Measurements from ENCODE around the gene PRKAR1A.

PRKAR1A gene

DNA sequence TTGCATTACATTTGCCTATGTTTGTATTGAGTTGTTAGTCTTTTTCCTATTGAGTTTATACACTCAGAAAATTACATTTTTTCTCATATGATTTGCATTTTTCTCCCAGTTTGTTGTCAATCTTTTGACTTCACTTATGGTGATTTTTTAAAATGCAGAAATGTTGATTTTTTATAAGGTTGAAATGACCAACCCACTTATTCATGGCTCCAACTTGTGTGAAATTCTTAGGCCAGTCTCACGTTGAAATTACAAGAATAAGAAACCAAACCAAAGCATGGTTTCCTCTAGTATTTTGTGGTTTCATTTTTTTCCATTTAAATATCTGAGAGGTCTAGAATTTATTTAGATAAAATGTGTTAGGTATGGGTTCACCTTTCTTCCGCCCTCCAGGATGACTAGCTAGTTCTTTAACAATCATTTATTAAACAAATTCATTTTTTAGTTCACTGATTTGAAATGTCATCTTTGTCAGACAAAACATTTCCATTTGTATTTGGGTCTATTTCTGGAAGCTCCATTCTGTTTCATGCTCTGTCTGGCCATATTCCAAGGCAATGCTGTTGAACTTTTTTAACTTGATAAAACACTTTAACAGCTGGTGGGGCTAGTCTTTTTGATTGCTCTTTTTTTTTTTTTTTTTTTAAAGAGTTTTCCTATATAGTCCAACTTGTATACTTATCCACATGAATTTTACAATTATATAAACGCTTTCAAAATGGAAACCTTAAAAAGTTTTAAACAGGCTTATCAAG lies 48.9 kb downstream of the PRKAR1A start:
- no peaks in the 10 kb centered on the region; the same call in 1 of the 2 replicates for H3K36me3 ChIP-seq (ENCODE audit: insufficient read depth, low read depth, low read length)
- no peak overlapping the region for H3K9ac ChIP-seq (ENCODE audit: low read depth, low read length)
- H3K9me3 ChIP-seq (ENCODE audit: insufficient read depth, low read depth, low read length), result no peaks in the 10 kb centered on the region
- H3K4me3 ChIP-seq (ENCODE audit: low read length), result no peak overlapping the region
- no peak overlapping the region for H3K27ac ChIP-seq (ENCODE audit: low read length)
- H3K4me1 ChIP-seq (ENCODE audit: insufficient read depth, low read length), result no peaks in the 10 kb centered on the region
- H3K27me3 ChIP-seq (ENCODE audit: insufficient read depth, low read length), result no peaks in the 10 kb centered on the region

DNA sequence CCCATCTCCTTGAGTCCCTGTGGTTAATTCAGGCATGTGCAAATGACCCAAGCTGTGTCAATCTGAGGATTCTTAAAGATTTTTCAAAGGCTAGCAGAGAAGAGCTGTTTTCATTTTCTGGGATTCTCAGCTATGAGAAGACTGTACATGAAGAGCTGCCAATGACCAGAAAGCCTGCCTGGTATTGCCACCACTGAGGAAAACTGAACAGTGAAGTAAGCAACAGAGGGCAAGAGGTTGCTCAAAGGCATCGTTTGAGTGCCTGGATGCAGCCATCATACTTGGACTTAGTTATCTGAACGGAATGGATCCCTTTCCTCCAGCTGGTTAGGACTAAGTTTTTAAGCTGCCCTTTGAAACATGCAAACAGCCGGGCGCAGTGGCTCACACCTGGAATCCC lies 50.5 kb downstream of the PRKAR1A start:
- Histone ChIP-seq H3K27ac (ENCODE audit: low read length) (no peak overlapping the region), H3K9me3 (ENCODE audit: insufficient read depth, low read depth, low read length) (no peaks in the 10 kb centered on the region), H3K27me3 (ENCODE audit: insufficient read depth, low read length) (no peaks in the 10 kb centered on the region), H3K9ac (ENCODE audit: low read depth, low read length) (no peak overlapping the region), H3K4me3 (ENCODE audit: low read length) (no peak overlapping the region), H3K4me1 (ENCODE audit: insufficient read depth, low read length) (no peaks in the 10 kb centered on the region), H3K36me3 (ENCODE audit: insufficient read depth, low read depth, low read length) (no peaks in the 10 kb centered on the region; the same call in 1 of the 2 replicates)

DNA sequence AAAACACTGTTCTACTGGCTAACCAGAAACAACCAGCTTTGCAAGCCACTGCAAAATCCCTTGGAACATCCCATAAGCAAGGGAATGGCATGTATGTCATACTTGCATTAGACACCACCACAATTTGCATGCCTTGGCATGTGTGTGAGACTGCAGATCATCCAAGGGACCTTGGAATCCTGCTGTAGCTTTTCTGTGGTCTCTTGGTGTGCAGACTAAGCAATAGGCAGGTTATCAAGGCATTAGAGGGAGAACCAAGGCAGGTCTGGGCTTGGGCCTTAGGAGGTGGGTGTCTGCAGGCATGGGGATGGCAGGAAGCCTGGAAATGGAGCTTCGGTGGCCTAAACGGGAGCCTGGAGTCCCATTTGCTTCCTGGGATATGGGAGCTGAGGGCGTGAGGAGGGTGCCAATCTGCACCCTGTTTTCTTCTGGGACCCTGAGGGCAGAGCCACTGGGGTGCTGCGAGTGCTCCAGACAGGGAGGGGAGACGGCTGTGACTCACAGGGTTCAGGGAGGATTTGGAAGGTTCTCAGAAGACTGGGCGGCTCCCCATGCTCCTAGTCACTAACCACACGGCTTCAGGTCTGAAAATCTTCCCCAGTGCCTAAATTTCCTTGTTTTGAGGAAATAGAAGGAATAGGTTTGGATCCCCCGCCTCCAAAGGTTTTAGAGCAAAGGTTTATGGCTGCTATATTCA lies 52.3 kb downstream of the PRKAR1A start:
- H3K27ac ChIP-seq (ENCODE audit: low read length), result no peak overlapping the region
- no peak overlapping the region for H3K9ac ChIP-seq (ENCODE audit: low read depth, low read length)
- no peaks in the 10 kb centered on the region for H3K27me3 ChIP-seq (ENCODE audit: insufficient read depth, low read length)
- H3K36me3 ChIP-seq (ENCODE audit: insufficient read depth, low read depth, low read length), result no peaks in the 10 kb centered on the region; the same call in 1 of the 2 replicates
- no peaks in the 10 kb centered on the region for H3K4me1 ChIP-seq (ENCODE audit: insufficient read depth, low read length)
- H3K9me3 ChIP-seq (ENCODE audit: insufficient read depth, low read depth, low read length), result no peaks in the 10 kb centered on the region
- H3K4me3 ChIP-seq (ENCODE audit: low read length), result no peak overlapping the region

DNA sequence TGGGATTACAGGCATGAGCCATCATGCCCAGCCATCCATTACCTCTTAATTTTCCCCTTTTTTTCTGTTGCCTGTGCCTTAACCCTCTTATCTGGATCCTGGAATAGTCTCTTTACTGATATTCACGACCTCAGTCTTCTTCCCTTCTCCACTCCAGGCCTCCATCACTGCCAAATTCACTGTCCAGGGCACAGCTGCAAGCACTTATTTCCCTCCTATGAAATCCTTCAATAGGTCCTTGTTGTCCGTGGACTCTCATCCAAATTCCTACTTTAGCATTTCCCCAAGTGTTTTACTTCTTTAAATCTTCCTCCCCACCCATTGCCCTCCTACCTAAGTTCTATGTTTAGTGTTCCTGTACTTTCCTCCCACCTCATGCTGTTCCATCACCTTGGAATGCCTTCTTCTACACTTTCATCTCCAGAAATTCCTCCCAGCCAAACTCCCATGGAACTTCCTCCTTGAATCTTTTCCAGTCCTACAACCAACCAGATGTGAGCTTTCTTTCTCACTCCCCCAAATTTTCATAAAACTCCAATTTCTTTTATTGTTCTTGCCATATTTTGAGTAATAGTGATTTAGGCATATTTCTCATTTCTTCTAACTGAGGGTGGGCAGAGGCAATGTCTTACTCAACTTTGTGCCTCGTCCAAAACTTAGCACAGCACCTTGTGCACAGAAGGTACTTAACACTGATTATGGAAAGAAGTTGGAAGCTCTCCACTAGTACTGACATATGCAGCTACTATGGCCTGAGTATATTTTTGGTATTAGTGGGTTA lies 53.6 kb downstream of the PRKAR1A start:
- Histone ChIP-seq H3K27me3 (ENCODE audit: insufficient read depth, low read length) (no peaks in the 10 kb centered on the region), H3K4me3 (ENCODE audit: low read length) (no peak overlapping the region), H3K9ac (ENCODE audit: low read depth, low read length) (no peak overlapping the region), H3K4me1 (ENCODE audit: insufficient read depth, low read length) (no peaks in the 10 kb centered on the region), H3K36me3 (ENCODE audit: insufficient read depth, low read depth, low read length) (no peaks in the 10 kb centered on the region; the same call in 1 of the 2 replicates), H3K27ac (ENCODE audit: low read length) (no peak overlapping the region), H3K9me3 (ENCODE audit: insufficient read depth, low read depth, low read length) (no peaks in the 10 kb centered on the region)

DNA sequence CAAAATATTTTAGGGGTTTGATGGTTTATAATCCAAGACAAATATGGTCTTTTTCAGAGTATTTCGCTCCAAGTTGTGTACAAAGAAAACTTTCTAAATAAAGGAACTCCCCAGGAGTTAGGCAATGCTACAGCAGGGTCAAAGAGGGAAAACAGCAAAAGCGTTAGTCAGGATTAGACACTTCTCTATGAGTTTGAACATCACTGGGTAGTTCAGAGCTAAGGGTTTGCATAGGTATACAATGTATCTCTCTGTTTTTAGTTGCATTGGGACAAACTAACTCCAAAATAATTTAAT lies 54.2 kb downstream of the PRKAR1A start:
- no peak overlapping the region for H3K4me3 ChIP-seq (ENCODE audit: low read length)
- H3K27me3 ChIP-seq (ENCODE audit: insufficient read depth, low read length), result no peaks in the 10 kb centered on the region
- no peak overlapping the region for H3K9ac ChIP-seq (ENCODE audit: low read depth, low read length)
- no peaks in the 10 kb centered on the region; the same call in 1 of the 2 replicates for H3K36me3 ChIP-seq (ENCODE audit: insufficient read depth, low read depth, low read length)
- no peaks in the 10 kb centered on the region for H3K4me1 ChIP-seq (ENCODE audit: insufficient read depth, low read length)
- H3K9me3 ChIP-seq (ENCODE audit: insufficient read depth, low read depth, low read length), result no peaks in the 10 kb centered on the region
- no peak overlapping the region for H3K27ac ChIP-seq (ENCODE audit: low read length)

DNA sequence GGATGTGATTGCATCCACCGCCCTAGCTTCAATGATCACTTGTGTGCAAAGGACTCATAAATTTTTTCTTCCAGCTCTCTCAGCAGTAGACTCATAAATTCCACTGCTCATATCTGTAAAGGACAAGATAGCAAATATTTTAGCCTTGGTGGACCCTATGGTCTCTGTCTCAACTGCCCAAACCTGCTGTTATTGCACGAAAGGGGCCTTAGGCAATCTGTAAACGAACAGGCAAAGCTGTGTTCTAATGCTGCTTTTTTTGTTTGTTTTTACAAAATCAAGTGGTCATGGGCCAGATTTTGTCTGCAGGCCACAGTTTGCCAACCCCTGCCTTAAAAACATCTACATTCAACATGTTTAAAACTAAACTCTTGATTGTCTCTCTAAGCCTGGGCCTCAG lies 54.8 kb downstream of the PRKAR1A start:
- no peak overlapping the region for H3K9ac ChIP-seq (ENCODE audit: low read depth, low read length)
- no peaks in the 10 kb centered on the region for H3K27me3 ChIP-seq (ENCODE audit: insufficient read depth, low read length)
- H3K9me3 ChIP-seq (ENCODE audit: insufficient read depth, low read depth, low read length), result no peaks in the 10 kb centered on the region
- H3K36me3 ChIP-seq (ENCODE audit: insufficient read depth, low read depth, low read length), result no peaks in the 10 kb centered on the region; the same call in 1 of the 2 replicates
- no peak overlapping the region for H3K4me3 ChIP-seq (ENCODE audit: low read length)
- H3K27ac ChIP-seq (ENCODE audit: low read length), result no peak overlapping the region
- no peaks in the 10 kb centered on the region for H3K4me1 ChIP-seq (ENCODE audit: insufficient read depth, low read length)

DNA sequence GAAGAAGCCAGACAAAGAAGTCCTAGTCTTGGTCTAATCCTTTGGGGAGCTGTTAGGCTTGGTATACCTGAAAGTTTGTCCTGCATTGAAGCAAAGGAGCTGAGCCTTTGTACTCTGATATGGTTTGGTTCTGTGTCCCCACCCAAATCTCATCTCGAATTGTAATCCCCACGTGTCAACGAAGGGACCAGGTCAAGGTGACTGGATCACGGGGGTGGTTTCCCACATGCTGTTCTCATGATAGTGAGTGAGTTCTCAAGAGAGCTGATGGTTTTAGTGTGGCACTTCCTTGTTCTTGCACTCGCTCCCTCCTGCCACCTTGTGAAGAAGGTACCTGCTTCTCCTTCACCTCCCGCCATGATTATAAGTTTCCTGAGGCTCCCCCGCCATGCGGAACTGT lies 55.4 kb downstream of the PRKAR1A start:
- Histone ChIP-seq H3K36me3 (ENCODE audit: insufficient read depth, low read depth, low read length) (no peaks in the 10 kb centered on the region; the same call in 1 of the 2 replicates), H3K27ac (ENCODE audit: low read length) (no peak overlapping the region), H3K4me1 (ENCODE audit: insufficient read depth, low read length) (no peaks in the 10 kb centered on the region), H3K4me3 (ENCODE audit: low read length) (no peak overlapping the region), H3K9ac (ENCODE audit: low read depth, low read length) (no peak overlapping the region), H3K27me3 (ENCODE audit: insufficient read depth, low read length) (no peaks in the 10 kb centered on the region), H3K9me3 (ENCODE audit: insufficient read depth, low read depth, low read length) (no peaks in the 10 kb centered on the region)

DNA sequence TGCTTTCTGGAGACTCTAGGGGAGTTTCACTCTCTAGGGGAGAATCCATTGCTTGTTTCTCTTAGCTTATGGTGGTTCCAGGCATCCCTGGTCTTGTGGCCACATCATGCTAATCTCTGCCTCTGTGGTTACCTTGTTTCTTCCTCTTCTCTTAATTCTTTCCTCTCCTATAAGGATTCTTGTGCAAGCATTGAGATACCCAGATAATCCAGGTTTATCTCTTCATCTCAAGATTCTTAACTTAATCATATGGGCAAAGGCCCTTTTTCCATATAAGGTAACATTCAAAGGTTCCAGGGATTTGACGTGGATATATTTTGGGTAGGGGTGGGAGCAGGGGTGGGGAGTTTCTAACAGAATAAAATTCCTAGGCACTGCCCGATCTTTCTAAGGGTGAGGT lies 56.4 kb downstream of the PRKAR1A start:
- Histone ChIP-seq H3K9me3 (ENCODE audit: insufficient read depth, low read depth, low read length) (no peaks in the 10 kb centered on the region), H3K36me3 (ENCODE audit: insufficient read depth, low read depth, low read length) (no peaks in the 10 kb centered on the region; the same call in 1 of the 2 replicates), H3K27ac (ENCODE audit: low read length) (no peak overlapping the region), H3K4me1 (ENCODE audit: insufficient read depth, low read length) (no peaks in the 10 kb centered on the region), H3K4me3 (ENCODE audit: low read length) (no peak overlapping the region), H3K27me3 (ENCODE audit: insufficient read depth, low read length) (no peaks in the 10 kb centered on the region), H3K9ac (ENCODE audit: low read depth, low read length) (no peak overlapping the region)

DNA sequence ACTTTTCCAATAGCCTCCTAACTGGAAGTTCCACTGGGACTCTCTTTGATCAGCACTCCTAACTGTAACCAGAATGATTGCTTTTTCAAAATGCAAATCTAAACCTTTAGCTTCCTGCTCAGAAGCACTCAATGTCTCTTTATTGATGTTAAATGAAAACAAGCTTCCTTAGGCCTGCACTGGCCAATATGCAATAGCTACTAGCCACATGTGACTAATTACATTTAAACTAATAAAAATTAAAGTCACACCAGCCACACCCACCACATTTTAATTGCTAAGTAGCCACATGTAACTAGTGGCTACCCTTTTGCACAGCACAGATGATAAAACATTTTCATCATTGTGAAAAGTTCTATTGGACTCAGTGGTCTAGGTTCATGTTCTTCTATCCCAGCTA lies 57.1 kb downstream of the PRKAR1A start:
- no peaks in the 10 kb centered on the region for H3K9me3 ChIP-seq (ENCODE audit: insufficient read depth, low read depth, low read length)
- H3K4me1 ChIP-seq (ENCODE audit: insufficient read depth, low read length), result no peaks in the 10 kb centered on the region
- H3K4me3 ChIP-seq (ENCODE audit: low read length), result no peak overlapping the region
- H3K27ac ChIP-seq (ENCODE audit: low read length), result no peak overlapping the region
- no peaks in the 10 kb centered on the region for H3K27me3 ChIP-seq (ENCODE audit: insufficient read depth, low read length)
- H3K9ac ChIP-seq (ENCODE audit: low read depth, low read length), result no peak overlapping the region
- H3K36me3 ChIP-seq (ENCODE audit: insufficient read depth, low read depth, low read length), result no peaks in the 10 kb centered on the region; the same call in 1 of the 2 replicates

DNA sequence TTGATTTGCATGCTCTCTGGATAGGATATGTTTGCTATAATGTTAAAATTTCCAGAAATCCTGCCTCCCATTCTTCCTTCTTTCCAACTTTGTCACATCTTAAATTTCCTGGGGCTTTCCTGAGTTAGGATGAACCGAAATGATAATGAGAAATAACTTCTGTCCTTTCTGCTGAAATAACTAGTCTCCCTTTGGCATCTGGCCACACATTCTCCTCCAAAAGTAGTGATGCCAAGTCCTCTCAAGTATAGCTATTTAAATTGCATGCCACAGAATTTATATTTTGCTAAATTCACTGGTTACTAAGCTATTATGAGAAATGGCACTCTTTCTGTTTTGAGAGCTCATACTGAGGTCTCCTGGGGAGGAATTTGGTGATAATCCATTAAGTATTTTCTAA lies 58.3 kb downstream of the PRKAR1A start:
- Histone ChIP-seq H3K27ac (ENCODE audit: low read length) (no peak overlapping the region), H3K9me3 (ENCODE audit: insufficient read depth, low read depth, low read length) (no peaks in the 10 kb centered on the region), H3K4me3 (ENCODE audit: low read length) (no peak overlapping the region), H3K4me1 (ENCODE audit: insufficient read depth, low read length) (no peaks in the 10 kb centered on the region), H3K36me3 (ENCODE audit: insufficient read depth, low read depth, low read length) (no peaks in the 10 kb centered on the region; the same call in 1 of the 2 replicates), H3K27me3 (ENCODE audit: insufficient read depth, low read length) (no peaks in the 10 kb centered on the region), H3K9ac (ENCODE audit: low read depth, low read length) (no peak overlapping the region)

DNA sequence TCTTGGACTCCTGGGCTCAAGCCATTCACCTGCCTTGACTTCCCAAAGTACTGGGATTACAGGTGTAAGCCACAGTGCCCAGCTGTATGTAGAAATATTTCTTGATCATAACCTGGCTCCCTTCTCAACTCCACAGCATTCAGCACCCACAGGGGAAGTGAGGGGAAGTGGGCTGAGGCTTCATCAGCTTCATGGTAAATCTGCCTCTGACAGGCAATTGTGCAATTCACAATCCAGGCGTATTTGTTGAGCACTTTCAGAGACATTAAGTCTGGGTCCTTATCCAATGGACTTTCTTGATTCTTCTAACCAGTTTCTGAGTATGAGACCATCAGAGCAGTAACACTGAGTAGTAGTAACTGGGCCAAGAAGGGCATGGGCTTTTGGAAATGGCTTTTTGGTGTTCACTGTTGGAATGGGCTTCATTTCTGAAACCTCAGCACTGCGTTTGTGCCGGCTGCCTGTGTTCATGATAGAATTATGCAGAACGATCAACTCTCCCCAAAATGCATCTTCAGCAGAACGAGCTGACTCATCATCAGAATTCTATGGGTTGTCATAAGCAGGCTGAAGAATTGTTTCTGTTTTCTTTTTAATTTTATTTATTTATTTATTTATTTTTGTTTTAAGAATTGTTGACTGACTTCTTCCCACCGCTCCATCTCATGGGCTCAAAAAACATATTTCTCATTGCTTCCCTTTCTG lies 60.1 kb downstream of the PRKAR1A start:
- no peaks in the 10 kb centered on the region for H3K4me1 ChIP-seq (ENCODE audit: insufficient read depth, low read length)
- H3K36me3 ChIP-seq (ENCODE audit: insufficient read depth, low read depth, low read length), result no peaks in the 10 kb centered on the region; the same call in 1 of the 2 replicates
- H3K4me3 ChIP-seq (ENCODE audit: low read length), result no peak overlapping the region

More for the DNA sequence above, 60.1 kb downstream of the PRKAR1A start:
- no peak overlapping the region for H3K9ac ChIP-seq (ENCODE audit: low read depth, low read length)
- H3K9me3 ChIP-seq (ENCODE audit: insufficient read depth, low read depth, low read length), result no peaks in the 10 kb centered on the region
- no peak overlapping the region for H3K27ac ChIP-seq (ENCODE audit: low read length)
- H3K27me3 ChIP-seq (ENCODE audit: insufficient read depth, low read length), result no peaks in the 10 kb centered on the region
